H4 (cell line): ENCODE results near the gene AMN. TPM values are rescaled to one million over a fixed set of nuclear protein-coding genes. Genes with fewer than 3 reads are reported as not detected.

Experiments used
- DNase-seq: peaks from one replicate; pipeline ENCODE4 v3.0.0-alpha.2; 2015; ENCODE audit warnings: low spot score
- total RNA-seq: library from RNA; depleted of rRNA; stranded (reverse); fragments of >200 nt; shearing (Covaris generic); gene quantifications from 2 replicates; pipeline ENCODE4 v1.2.3, GENCODE V29; 2014

AMN gene
- total RNA-seq, 1 experiment from 2014 or later = not detected

- DNase-seq = no peak
Observed at GRCh38 chr14:102943979-102944378, 21.5 kb downstream of the AMN start.

GRCh38 chr14:102944448-102945330 is 22.2 kb downstream of the AMN start:
- DNase-seq = no peak

GRCh38 chr14:102945346-102946130 is 23.1 kb downstream of the AMN start:
- no peak for DNase-seq

GRCh38 chr14:102947321-102948103 is 25.0 kb downstream of the AMN start:
- DNase-seq = no peak

- DNase-seq = no peak
Observed at GRCh38 chr14:102948698-102949061, 26.2 kb downstream of the AMN start.

GRCh38 chr14:102949062-102949800 is 26.8 kb downstream of the AMN start:
- no peak for DNase-seq

GRCh38 chr14:102949801-102950451 is 27.5 kb downstream of the AMN start:
- DNase-seq = no peak

- DNase-seq = no peak
Observed at GRCh38 chr14:102951034-102951433, 28.6 kb downstream of the AMN start.

- DNase-seq = no peak
Observed at GRCh38 chr14:102951799-102952198, 29.3 kb downstream of the AMN start.

GRCh38 chr14:102952276-102952675 is 29.8 kb downstream of the AMN start:
- no peak for DNase-seq

- DNase-seq = no peak
Observed at GRCh38 chr14:102953100-102953499, 30.6 kb downstream of the AMN start.

- DNase-seq = no peak
Observed at GRCh38 chr14:102954081-102954789, 31.8 kb downstream of the AMN start.

GRCh38 chr14:102955636-102956408 is 33.4 kb downstream of the AMN start:
- DNase-seq = no peak

- DNase-seq = no peak
Observed at GRCh38 chr14:102957222-102957621, 34.8 kb downstream of the AMN start.

GRCh38 chr14:102958461-102958860 is 36.0 kb downstream of the AMN start:
- no peak for DNase-seq

- DNase-seq = no peak
Observed at GRCh38 chr14:102962111-102962627, 39.7 kb downstream of the AMN start.

- no peak for DNase-seq
Observed at GRCh38 chr14:102964152-102964730, 41.8 kb downstream of the AMN start.

- no peak for DNase-seq
Observed at GRCh38 chr14:102965282-102965681, 42.8 kb downstream of the AMN start.
